Motor neuron (in vitro differentiated cells): ENCODE data around the gene KRT83. TPM values are rescaled to one million over a fixed set of nuclear protein-coding genes. Genes with fewer than 3 reads are reported as not detected.
A peak's percentile ranks its signal among the peaks of the same experiment; 100 is the strongest.
"Not testable (repeated sequence)": the region's sequence is repeated elsewhere in the genome, so short reads cannot be mapped to it uniquely, and the experiment has no call there.

ENCODE experiments used
- ATAC-seq, 8 experiments: fragments of 200-7000 bp; cut with Tn5 transposase; replicated peaks in 6 of 8; 2 replicates each; pipeline ENCODE4 v1.8.0; 2021; ENCODE audit warnings: mild to moderate bottlenecking in 8 of 8, moderate library complexity in 8 of 8
- H3K27ac ChIP-seq, 2 donors: fragments of 250-450 bp; sonication (Bioruptor Pico); 2 replicates each; pipeline ENCODE4 v1.9.0; 2021; ENCODE audit warnings: antibody characterized with exemption in 2 of 2, mild to moderate bottlenecking in 2 of 2, moderate library complexity in 1 of 2
- H3K4me1 ChIP-seq, 2 donors: fragments of 250-450 bp; sonication (Bioruptor Pico); replicated peaks in 1 of 2; 2 replicates each; pipeline ENCODE4 v1.6.1; 2021; ENCODE audit warnings: antibody characterized with exemption in 2 of 2, mild to moderate bottlenecking in 2 of 2, moderate library complexity in 1 of 2
- H3K4me3 ChIP-seq, 5 donors: fragments of 250-450 bp; sonication (Bioruptor Pico); 2 replicates each; pipeline ENCODE4 v1.9.0; 2021; ENCODE audit warnings: antibody characterized with exemption in 5 of 5, mild to moderate bottlenecking in 5 of 5, moderate library complexity in 4 of 5
- WGBS, 10 experiments: fragments of 450-650 bp; shearing (Covaris generic); methylation state at CpG; one replicate each; pipeline ENCODE4 v1.0.0; 2022; 5-methylcytosine and 5-hydroxymethylcytosine counted together
- in situ Hi-C, 9 experiments: fragments of 400-800 bp; cut with MboI; loops; one replicate each; pipeline ENCODE4 v1.15.0; 2021; ENCODE audit warnings: low sequenced_read_pairs in 9 of 9, low pct_unique_long_range_greater_than_20kb in 2 of 9; ENCODE audit not compliant: unreplicated experiment in 9 of 9
- total RNA-seq, 8 experiments: library from RNA; unstranded; fragments of 300-600 nt; gene quantifications; 2 replicates each; pipeline versions ENCODE4 v1.2.3 to v1.2.4, GENCODE V29; 2022

The KRT83 gene
- total RNA-seq, 8 experiments from 2014 or later, result 0.14 to 0.28 TPM; not detected in 6

GRCh38 chr12:52296572-52297215 is 24.5 kb downstream of the KRT83 start:
- Histone ChIP-seq H3K4me3 (no peak overlapping the region), H3K27ac (no peak overlapping the region), H3K4me1 (no peaks in the 10 kb centered on the region)
- WGBS, 10 experiments, result 43 to 72% (median 59%) methylated on average over 1 to 3 of the region's 5 CpGs; no CpG with 5 or more reads in 4 of the 10 experiments
- peak in 1 of 8 experiments; percentile 21 for ATAC-seq
- in situ Hi-C loops, result no loop called here

GRCh38 chr12:52295663-52296062 is 25.5 kb downstream of the KRT83 start:
- no peak overlapping the region for H3K4me3 ChIP-seq
- no peak overlapping the region for H3K27ac ChIP-seq
- H3K4me1 ChIP-seq, result no peaks in the 10 kb centered on the region
- peak in 2 of 8 experiments; percentile 31 to 64 for ATAC-seq
- in situ Hi-C loops, result no loop called here
- 0 to 56% (median 25%) methylated on average over 1 of the region's 1 CpG; no CpG with 5 or more reads in 7 of the 10 experiments for WGBS, 10 experiments

GRCh38 chr12:52294803-52295202 is 26.4 kb downstream of the KRT83 start:
- no peak for ATAC-seq
- Histone ChIP-seq H3K4me3 (no peak overlapping the region), H3K27ac (no peak overlapping the region), H3K4me1 (no peaks in the 10 kb centered on the region)
- in situ Hi-C loops, result no loop called here
- WGBS, 10 experiments, result 0 to 50% (median 6%) methylated on average over 1 of the region's 1 CpG; no CpG with 5 or more reads in 2 of the 10 experiments

- 29 to 100% (median 78%) methylated on average over 1 of the region's 1 CpG; no CpG with 5 or more reads in 6 of the 10 experiments for WGBS, 10 experiments
- Histone ChIP-seq H3K4me3 (no peak overlapping the region), H3K27ac (no peak overlapping the region), H3K4me1 (no peaks in the 10 kb centered on the region)
- ATAC-seq, result no peak
- in situ Hi-C loops, result no loop called here
These were observed 27.3 kb downstream of the KRT83 start for GRCh38 chr12:52293926-52294325.

GRCh38 chr12:52291267-52291935 is 29.8 kb downstream of the KRT83 start, which contains the start of gene KRT81:
TSS of gene KRT81 (minus strand) at chr12:52291534. CDS start at chr12:52291465, 69 bp downstream.
- Histone ChIP-seq H3K4me3 (no peak within 1 kb of the TSS), H3K27ac (no peak within 1 kb of the TSS), H3K4me1 (no peaks in the 10 kb centered on the region)
- in situ Hi-C loops, result no loop called here
- ATAC-seq, result no peak
- 0 to 47% (median 36%) methylated on average over 1 to 7 of the region's 32 CpGs; no CpG with 5 or more reads in 4 of the 10 experiments for WGBS, 10 experiments

GRCh38 chr12:52290483-52291134 is 30.6 kb downstream of the KRT83 start:
- H3K4me3 ChIP-seq, in situ Hi-C loops, H3K4me1 ChIP-seq, H3K27ac ChIP-seq: not testable (repeated sequence)
- WGBS, 10 experiments, result no CpG with 5 or more reads among the region's 5 CpGs
- ATAC-seq, result peak in 2 of 8 experiments; percentile 72 to 84

GRCh38 chr12:52287816-52288805 is 33.1 kb downstream of the KRT83 start:
- in situ Hi-C loops, H3K4me3 ChIP-seq, H3K4me1 ChIP-seq, ATAC-seq, H3K27ac ChIP-seq: not testable (repeated sequence)
- WGBS, 10 experiments, result 93% methylated on average over 3 of the region's 17 CpGs; no CpG with 5 or more reads in 9 of the 10 experiments

GRCh38 chr12:52286857-52287785 is 34.1 kb downstream of the KRT83 start:
- ATAC-seq, H3K27ac ChIP-seq, in situ Hi-C loops, H3K4me3 ChIP-seq, H3K4me1 ChIP-seq: not testable (repeated sequence)
- WGBS, 10 experiments, result 20 to 79% methylated on average over 1 to 2 of the region's 21 CpGs; no CpG with 5 or more reads in 8 of the 10 experiments

- peaks cover 0 to under 1% of the 10 kb centered on the region in 2 donors for H3K4me1 ChIP-seq
- in situ Hi-C loops, result no loop called here
- H3K27ac ChIP-seq, result no peak overlapping the region
- WGBS, 10 experiments, result 50 to 89% (median 78%) methylated on average over 1 to 10 of the region's 24 CpGs; no CpG with 5 or more reads in 4 of the 10 experiments
- ATAC-seq, result no peak
- no peak overlapping the region for H3K4me3 ChIP-seq
These were observed 35.2 kb downstream of the KRT83 start for GRCh38 chr12:52285851-52286530.

- WGBS, 10 experiments, result 14 to 100% (median 78%) methylated on average over 1 to 2 of the region's 2 CpGs; no CpG with 5 or more reads in 3 of the 10 experiments
- in situ Hi-C loops, result no loop called here
- Histone ChIP-seq H3K27ac (no peak overlapping the region), H3K4me1 (peaks cover 3 to 8% of the 10 kb centered on the region in 2 donors), H3K4me3 (no peak overlapping the region)
- ATAC-seq, result peak in 1 of 8 experiments; percentile 5
These were observed 35.9 kb downstream of the KRT83 start for GRCh38 chr12:52285172-52285745.
